ENCODE data around the gene SOHLH2. TPM values are rescaled to one million over a fixed set of nuclear protein-coding genes. Genes with fewer than 3 reads are reported as not detected.

SOHLH2 gene
- total RNA-seq, 1 donor: 1.6 TPM

DNA sequence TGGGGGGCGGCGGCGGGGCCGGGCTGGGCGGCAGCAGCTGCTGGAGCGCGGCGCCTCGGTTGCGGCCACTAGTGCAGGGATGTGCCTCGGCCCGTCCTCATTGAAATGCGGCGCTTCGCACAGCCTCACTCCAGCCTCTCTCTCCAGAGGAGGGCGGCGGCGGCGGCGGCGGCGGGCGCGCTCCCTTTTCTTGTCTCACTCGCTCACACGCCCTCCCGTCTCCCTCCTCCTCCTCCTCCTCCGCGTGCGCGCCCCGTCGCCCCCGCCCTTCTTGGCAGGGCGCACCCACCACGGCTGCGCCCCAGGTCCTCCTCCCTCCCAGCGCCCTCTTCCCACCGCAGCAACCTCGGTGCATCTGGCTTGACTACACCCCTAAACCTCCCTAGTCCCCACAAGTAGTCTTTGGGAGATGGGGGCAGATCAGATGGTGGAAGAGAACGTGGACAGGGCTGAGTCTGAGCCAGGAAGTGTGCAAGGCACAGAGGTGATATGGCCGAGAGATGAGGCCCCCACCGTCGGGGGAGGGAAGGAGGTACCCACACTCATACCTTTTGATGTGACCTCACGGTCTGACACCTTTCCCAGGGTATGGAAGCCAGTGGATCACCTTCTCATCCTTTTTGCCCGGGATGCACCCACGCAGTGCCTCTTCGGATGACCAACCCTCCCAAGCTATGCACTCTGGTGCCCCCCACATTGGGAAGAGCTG, 83.0 kb downstream of the SOHLH2 start, which contains the start of gene DCLK1:
Gene DCLK1, minus strand, starts transcription at position 161 of the 709 bp plus-strand sequence.
- peak; percentile 77 for DNase-seq (ENCODE audit: low read depth)
- TF ChIP-seq CTCF (IDR thresholded peaks at IDR 0.05; ENCODE audit: insufficient read depth, low read length): no peak

DNA sequence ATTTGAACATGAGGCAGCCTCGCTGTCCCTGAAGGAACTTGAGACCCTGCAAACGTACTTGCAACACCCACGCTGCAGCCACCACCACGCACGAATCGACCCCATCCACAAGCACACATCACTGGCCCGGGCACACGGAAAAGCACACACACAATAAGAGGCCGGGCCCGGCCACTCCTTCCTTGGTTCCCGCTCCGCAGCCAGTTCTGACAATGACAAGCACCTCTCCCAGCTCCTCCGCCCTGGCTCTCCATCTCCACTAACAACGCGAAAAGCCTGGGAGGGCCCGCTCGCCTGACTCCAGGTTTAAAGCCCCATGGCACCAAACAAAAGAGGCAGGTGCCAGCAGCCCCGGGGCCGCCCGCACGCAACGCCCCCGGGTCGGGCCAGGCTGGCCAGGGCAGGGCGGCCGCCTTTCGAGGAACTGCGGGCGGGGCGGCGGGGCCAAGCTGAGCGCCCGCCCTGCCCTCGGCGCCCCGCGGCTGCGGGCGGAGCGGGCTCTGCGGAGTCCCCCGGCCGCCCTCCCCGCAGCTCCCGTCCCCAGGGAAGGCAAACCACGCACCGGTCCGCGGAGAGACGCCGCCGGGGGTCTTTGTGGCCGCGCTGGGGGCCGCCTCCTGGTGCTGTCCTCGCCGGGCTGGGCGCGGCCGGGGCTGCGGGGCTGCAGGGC, 83.7 kb downstream of the SOHLH2 start:
- H3K4me3 ChIP-seq (ENCODE audit: low read depth, low read length): peak overlapping the region; percentile 91
- TF ChIP-seq CTCF (IDR thresholded peaks at IDR 0.05; ENCODE audit: insufficient read depth, low read length): no peak
- peak; percentile 35 for DNase-seq (ENCODE audit: low read depth)

More for the DNA sequence above, 83.0 kb downstream of the SOHLH2 start, which contains the start of gene DCLK1:
- peak within 1 kb of the TSS; percentile 91 for H3K4me3 ChIP-seq (ENCODE audit: low read depth, low read length)

- no peak for TF ChIP-seq CTCF (IDR thresholded peaks at IDR 0.05; ENCODE audit: insufficient read depth, low read length)
- DNase-seq (ENCODE audit: low read depth): peak; percentile 24
- H3K4me3 ChIP-seq (ENCODE audit: low read depth, low read length): peak overlapping the region; percentile 91
Measured at GRCh38 chr13:36130193-36130551, 84.2 kb downstream of the SOHLH2 start.

GRCh38 chr13:36129539-36129938, 84.8 kb downstream of the SOHLH2 start:
- no peak for TF ChIP-seq CTCF (IDR thresholded peaks at IDR 0.05; ENCODE audit: insufficient read depth, low read length)
- peak overlapping the region; percentile 91 for H3K4me3 ChIP-seq (ENCODE audit: low read depth, low read length)
- no peak for DNase-seq (ENCODE audit: low read depth)

GRCh38 chr13:36126491-36126890, 87.9 kb downstream of the SOHLH2 start:
- H3K4me3 ChIP-seq (ENCODE audit: low read depth, low read length): no peak overlapping the region
- DNase-seq (ENCODE audit: low read depth): no peak
- no peak for TF ChIP-seq CTCF (IDR thresholded peaks at IDR 0.05; ENCODE audit: insufficient read depth, low read length)

DNA sequence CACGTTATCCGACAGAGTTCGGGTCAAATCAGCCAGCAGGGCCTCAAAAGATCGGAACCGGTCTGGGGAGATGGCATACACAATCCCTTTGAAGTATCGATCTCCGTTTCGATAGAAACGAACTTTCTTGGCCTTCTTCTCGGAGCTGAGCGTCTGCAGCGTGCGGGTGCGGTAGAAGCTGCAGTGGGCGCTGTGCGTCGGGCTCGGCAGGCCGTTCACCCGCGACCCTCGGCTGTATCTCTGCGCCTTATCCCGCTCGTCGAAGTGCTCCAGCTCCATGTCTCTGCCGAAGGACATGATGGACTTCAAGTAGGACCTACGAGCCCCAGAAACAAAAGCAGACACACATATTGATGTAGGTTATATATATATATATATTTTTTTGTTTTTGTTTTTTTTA, 88.5 kb downstream of the SOHLH2 start:
- H3K4me3 ChIP-seq (ENCODE audit: low read depth, low read length): no peak overlapping the region
- no peak for DNase-seq (ENCODE audit: low read depth)
- TF ChIP-seq CTCF (IDR thresholded peaks at IDR 0.05; ENCODE audit: insufficient read depth, low read length): no peak

Measured in fibroblast of the aortic adventitia (primary cell).